Activated CD8-positive, alpha-beta T cell treated with anti-CD3 and anti-CD28 coated beads for 36 hours (primary cell): ENCODE data around the gene CELF2. TPM values are rescaled to one million over a fixed set of nuclear protein-coding genes. Genes with fewer than 3 reads are reported as not detected.

Experiments used
- ATAC-seq: fragments of 200-7000 bp; cut with Tn5 transposase; one replicate; pipeline ENCODE4 v1.10.0; 2021; ENCODE audit warnings: mild to moderate bottlenecking, moderate library complexity
- CTCF ChIA-PET: fragments of 350-600 bp; sonication (Branson Sonifier 250); formaldehyde crosslinking; loops from one replicate; lab custom pipeline; 2021; ENCODE audit warnings: antibody characterized with exemption; lab: Charles Lee
- POLR2A ChIA-PET: fragments of 350-600 bp; sonication (Branson Sonifier 250); formaldehyde crosslinking; loops from one replicate; lab custom pipeline; 2021; ENCODE audit warnings: antibody characterized with exemption; lab: Charles Lee
- DNase-seq: peaks from one replicate; pipeline ENCODE4 v3.0.0-alpha.2; 2020
- H3K27ac Mint-ChIP-seq: one replicate; pipeline ENCODE4 v1.8.0; 2021; ENCODE audit warnings: mild to moderate bottlenecking, mixed read lengths
- H3K27me3 Mint-ChIP-seq: one replicate; pipeline ENCODE4 v1.8.0; 2021; ENCODE audit warnings: mixed read lengths
- H3K36me3 Mint-ChIP-seq: one replicate; pipeline ENCODE4 v1.8.0; 2021; ENCODE audit warnings: low read depth, mixed read lengths
- H3K4me1 Mint-ChIP-seq: one replicate; pipeline ENCODE4 v1.8.0; 2021; ENCODE audit warnings: low read depth, mixed read lengths
- H3K4me3 Mint-ChIP-seq: one replicate; pipeline ENCODE4 v1.8.0; 2021; ENCODE audit warnings: mild to moderate bottlenecking, moderate library complexity, mixed read lengths
- H3K9me3 Mint-ChIP-seq: one replicate; pipeline ENCODE4 v1.8.0; 2021; ENCODE audit warnings: mixed read lengths
- intact Hi-C: fragments of 100-400 bp; cut with micrococcal nuclease; formaldehyde crosslinking; loops from one replicate; pipeline ENCODE4 v1.10.0; 2022
- total RNA-seq, 2 experiments: library from RNA; stranded (reverse); gene quantifications; one replicate each; pipeline ENCODE4 v1.2.3, GENCODE V29; 2021
- TF ChIP-seq, protein P1 (sequence below): fragments of 200-600 bp; IDR thresholded peaks from one replicate; pipeline ENCODE4 v1.8.0; 2022; ENCODE audit warnings: antibody characterized with exemption, mild to moderate bottlenecking

CELF2 gene
- total RNA-seq, 2 experiments from 2014 or later: 132 to 133 TPM

DNA sequence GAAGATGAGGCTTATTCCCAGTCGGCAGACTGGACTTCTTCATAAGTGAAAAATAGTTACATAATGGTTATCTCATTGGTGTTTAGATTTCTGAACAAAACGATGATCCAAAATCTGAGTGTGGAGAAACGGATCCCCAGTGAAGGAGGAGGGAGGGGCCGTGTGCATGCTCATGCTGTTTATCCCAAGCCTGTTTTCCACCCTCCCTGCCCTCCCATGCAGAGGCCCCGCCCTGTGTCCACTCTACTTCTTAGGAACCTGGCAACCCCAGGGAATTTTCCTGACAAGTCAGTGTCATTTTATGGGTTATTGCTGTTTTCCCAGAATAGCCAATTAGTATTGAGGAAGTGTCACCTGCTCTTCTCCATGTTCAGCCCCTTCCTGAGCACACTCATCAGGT, 174.0 kb downstream of the CELF2 start:
- peak overlapping the region; percentile 89 for H3K27ac Mint-ChIP-seq
- ChIA-PET CTCF (no interaction called here), POLR2A (interaction anchor here (1.0 to 3.1 kb wide), 4 partner anchors 10 to 14 kb away, joined by 3 to 16 read pairs (median 8); no protein-coding TSS in a partner anchor)
- peaks cover 93% of the 10 kb centered on the region for H3K36me3 Mint-ChIP-seq
- ATAC-seq: no peak
- H3K4me1 Mint-ChIP-seq: peaks cover 93% of the 10 kb centered on the region
- TF ChIP-seq, protein P1, sequence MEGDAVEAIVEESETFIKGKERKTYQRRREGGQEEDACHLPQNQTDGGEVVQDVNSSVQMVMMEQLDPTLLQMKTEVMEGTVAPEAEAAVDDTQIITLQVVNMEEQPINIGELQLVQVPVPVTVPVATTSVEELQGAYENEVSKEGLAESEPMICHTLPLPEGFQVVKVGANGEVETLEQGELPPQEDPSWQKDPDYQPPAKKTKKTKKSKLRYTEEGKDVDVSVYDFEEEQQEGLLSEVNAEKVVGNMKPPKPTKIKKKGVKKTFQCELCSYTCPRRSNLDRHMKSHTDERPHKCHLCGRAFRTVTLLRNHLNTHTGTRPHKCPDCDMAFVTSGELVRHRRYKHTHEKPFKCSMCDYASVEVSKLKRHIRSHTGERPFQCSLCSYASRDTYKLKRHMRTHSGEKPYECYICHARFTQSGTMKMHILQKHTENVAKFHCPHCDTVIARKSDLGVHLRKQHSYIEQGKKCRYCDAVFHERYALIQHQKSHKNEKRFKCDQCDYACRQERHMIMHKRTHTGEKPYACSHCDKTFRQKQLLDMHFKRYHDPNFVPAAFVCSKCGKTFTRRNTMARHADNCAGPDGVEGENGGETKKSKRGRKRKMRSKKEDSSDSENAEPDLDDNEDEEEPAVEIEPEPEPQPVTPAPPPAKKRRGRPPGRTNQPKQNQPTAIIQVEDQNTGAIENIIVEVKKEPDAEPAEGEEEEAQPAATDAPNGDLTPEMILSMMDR: no peak
- H3K4me3 Mint-ChIP-seq: no peak overlapping the region
- intact Hi-C loops: no loop called here
- no peak for DNase-seq
- H3K27me3 Mint-ChIP-seq: no peaks in the 10 kb centered on the region
- peaks cover 3% of the 10 kb centered on the region for H3K9me3 Mint-ChIP-seq

DNA sequence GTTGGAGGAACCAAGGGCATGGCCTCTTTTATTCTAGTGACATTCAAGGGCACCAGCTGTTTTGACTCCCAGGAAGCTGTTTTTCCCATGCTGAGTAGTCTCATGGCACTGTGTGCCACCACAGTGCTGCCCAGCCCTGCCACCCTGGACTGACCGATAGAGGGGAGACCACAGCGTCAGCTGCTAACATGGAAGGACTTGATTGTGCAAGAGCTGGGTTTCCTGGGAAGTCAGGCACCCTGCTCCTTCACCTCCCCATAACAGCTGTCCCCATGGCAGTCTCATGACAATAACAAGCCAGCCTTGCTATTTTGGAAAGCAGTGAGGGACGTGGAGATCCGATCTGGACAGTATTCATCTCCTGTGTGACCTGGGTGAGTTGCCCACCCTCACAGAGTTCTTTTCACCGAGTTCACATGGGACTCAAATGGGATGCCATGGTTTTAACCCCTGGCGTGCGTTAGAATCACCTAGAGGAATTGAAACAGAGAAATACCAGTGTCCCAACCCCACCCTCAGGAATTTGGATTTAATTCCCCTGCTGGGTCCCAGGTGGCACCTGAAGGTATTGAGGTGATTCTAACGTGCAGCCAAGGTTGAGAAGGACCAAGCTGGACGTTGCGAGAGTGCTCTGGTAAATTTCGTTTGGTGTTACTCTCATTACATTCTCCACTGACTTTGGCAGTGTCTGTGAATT, 174.8 kb downstream of the CELF2 start:
- peak overlapping the region; percentile 89 for H3K27ac Mint-ChIP-seq
- H3K4me1 Mint-ChIP-seq: peaks cover 93% of the 10 kb centered on the region
- CTCF ChIA-PET: interaction anchor here (1.0 kb wide), 1 partner anchor 78 kb away, joined by 3 read pairs; no protein-coding TSS in a partner anchor
- peaks cover 93% of the 10 kb centered on the region for H3K36me3 Mint-ChIP-seq
- TF ChIP-seq, protein P1: no peak
- H3K4me3 Mint-ChIP-seq: no peak overlapping the region
- POLR2A ChIA-PET: interaction anchor here (0.7 to 3.1 kb wide), 5 partner anchors 9 to 77 kb away, joined by 3 to 16 read pairs (median 3); no protein-coding TSS in a partner anchor
- DNase-seq (no peak), ATAC-seq (no peak)
- H3K9me3 Mint-ChIP-seq: peaks cover 3% of the 10 kb centered on the region
- intact Hi-C loops: no loop called here
- H3K27me3 Mint-ChIP-seq: no peaks in the 10 kb centered on the region

DNA sequence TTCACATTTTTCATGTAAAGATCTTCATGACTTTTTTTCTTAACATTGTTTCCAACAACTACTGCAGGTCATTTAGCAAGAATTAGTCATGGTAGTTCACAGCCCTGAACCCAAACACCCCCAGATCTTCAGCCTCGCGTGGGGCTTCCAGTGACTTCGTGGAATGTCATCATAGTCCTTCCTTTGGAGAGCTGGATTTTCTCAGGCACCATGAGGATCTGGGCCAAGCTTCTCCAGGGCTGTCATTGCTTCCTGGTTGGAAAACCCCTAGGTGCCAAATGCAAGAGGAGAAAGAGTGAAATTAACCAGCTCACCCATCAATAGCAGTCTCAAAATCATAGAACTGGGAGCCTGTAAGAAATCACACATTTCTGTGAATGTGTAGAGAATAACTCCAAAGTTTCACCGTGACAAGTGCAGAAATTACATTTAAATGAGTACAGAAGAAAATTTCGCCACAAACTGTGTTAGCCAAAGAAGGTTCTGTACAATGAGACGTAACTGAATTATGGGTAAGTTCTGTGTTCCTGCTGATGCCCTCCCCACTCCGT, 175.4 kb downstream of the CELF2 start:
- Mint-ChIP-seq H3K9me3 (peaks cover 3% of the 10 kb centered on the region), H3K4me1 (peaks cover 94% of the 10 kb centered on the region), H3K36me3 (peaks cover 92% of the 10 kb centered on the region), H3K27ac (peak overlapping the region; percentile 89), H3K4me3 (no peak overlapping the region), H3K27me3 (no peaks in the 10 kb centered on the region)
- ChIA-PET POLR2A (interaction anchor here (0.7 to 3.1 kb wide), 5 partner anchors 8 to 77 kb away, joined by 3 to 16 read pairs (median 3); no protein-coding TSS in a partner anchor), CTCF (interaction anchor here (1.0 kb wide), 1 partner anchor 77 kb away, joined by 3 read pairs; no protein-coding TSS in a partner anchor)
- ATAC-seq: peak; percentile 29
- TF ChIP-seq, protein P1: no peak
- intact Hi-C loops: no loop called here
- DNase-seq: no peak

DNA sequence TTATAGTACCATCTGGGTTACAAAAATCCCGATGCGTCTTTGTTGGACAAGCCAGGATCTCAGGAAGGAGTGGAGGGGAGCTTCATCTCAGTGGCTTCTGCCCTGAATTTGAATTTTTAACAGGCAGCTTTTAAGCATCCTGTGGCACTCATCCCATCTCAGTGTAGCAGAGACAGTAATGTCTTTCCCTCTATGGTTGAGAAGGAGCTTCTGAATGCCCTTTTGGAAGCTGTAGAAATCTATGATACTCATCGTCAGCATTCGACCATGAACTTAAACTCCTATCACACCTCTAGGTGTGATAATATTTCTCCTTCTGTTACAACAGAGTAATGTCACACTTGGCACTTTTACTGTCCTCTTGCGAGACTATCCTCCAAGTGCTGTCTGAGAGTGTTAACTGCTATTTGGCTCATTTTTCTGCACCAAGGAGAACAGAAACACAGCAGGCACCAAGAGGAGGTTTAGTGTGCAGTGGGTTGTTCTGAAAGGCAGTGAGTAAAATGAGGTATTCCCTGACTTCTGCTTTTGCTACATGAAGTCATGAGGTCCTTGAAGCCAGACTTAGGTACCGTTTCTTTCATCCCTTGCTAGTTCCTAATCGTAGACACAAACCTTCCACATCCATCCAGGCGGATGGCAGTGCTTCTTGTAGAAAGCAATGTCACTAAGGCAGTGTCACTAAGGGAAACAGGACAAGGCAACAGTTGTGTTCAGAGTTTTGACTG, 177.4 kb downstream of the CELF2 start:
- POLR2A ChIA-PET: interaction anchor here (0.7 to 2.3 kb wide), 6 partner anchors 11 to 55 kb away, joined by 3 to 6 read pairs (median 3); no protein-coding TSS in a partner anchor
- Mint-ChIP-seq H3K27me3 (no peaks in the 10 kb centered on the region), H3K4me3 (no peak overlapping the region), H3K27ac (peak overlapping the region; percentile 79), H3K36me3 (peaks cover 92% of the 10 kb centered on the region), H3K9me3 (peaks cover under 1% of the 10 kb centered on the region), H3K4me1 (peaks cover 95% of the 10 kb centered on the region)
- intact Hi-C loops: no loop called here
- ATAC-seq (peak; percentile 17), DNase-seq (no peak)
- TF ChIP-seq, protein P1: no peak
- CTCF ChIA-PET: interaction anchor here (0.8 to 1.1 kb wide), 2 partner anchors 32 to 81 kb away, joined by 3 read pairs; no protein-coding TSS in a partner anchor
